ENCODE results near the gene CHD6. TPM values are rescaled to one million over a fixed set of nuclear protein-coding genes. Genes with fewer than 3 reads are reported as not detected.

The CHD6 gene
- total and polyA plus RNA-seq, 2 of the 13 experiments (the other 11 are each of a cell fraction or from before 2014, with no cell fraction given), result 14.4 to 52.0 TPM

DNA sequence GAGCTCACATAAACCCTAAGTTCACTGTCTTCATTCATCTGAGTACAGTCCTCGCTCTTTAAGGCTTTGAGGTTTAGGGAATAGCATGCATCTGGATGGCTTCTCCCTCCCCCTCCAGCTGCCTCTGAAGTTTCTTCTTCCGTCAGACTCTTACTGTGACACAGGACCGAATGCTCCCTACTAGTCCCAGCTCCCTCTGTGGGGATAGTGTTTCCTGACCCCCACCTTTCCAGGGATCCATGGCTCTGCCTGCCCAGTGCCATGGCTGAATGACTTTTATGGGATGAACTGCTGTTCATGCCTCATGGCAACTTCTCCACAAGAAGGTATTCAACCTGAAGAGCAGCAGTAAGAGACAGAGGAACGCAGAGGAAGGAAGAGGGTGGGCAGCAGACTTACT lies 171.7 kb downstream of the CHD6 start:
- FAIRE-seq, result no peak

GRCh38 chr20:41444821-41445220 lies 173.4 kb downstream of the CHD6 start:
- in situ Hi-C loops (cut with HindIII; ENCODE audit: extremely low pct_ligation_motif_present, low pct_unique_long_range_greater_than_20kb) (no loop called here), intact Hi-C loops (cut with micrococcal nuclease; ENCODE audit: unreplicated experiment) (no loop called here)
- Histone ChIP-seq H2AFZ (ENCODE audit: low read length) (no peak overlapping the region), H3K9me3 (ENCODE audit: low read length) (no peaks in the 10 kb centered on the region), H3K4me1 (ENCODE audit: insufficient read depth, low read length) (no peaks in the 10 kb centered on the region), H3K4me3 (replicated peaks in 1 of 3; ENCODE audit: insufficient read depth in 1 of 3, low read depth in 2 of 3, low read length in 3 of 3) (no peak overlapping the region), H3K9ac (ENCODE audit: insufficient read depth, low read depth, low read length) (no peak overlapping the region), H3K27me3 (ENCODE audit: control insufficient read depth in 1 of 2, insufficient read depth in 2 of 2, low read length in 2 of 2) (no peaks in the 10 kb centered on the region), H3K79me2 (ENCODE audit: insufficient read depth, low read length) (no peaks in the 10 kb centered on the region), H3K36me3 (replicated peaks in 1 of 2; ENCODE audit: control insufficient read depth in 1 of 2, insufficient read depth in 2 of 2, low read length in 2 of 2) (peaks cover 34 to 79% of the 10 kb centered on the region in 2 experiments), H4K20me1 (ENCODE audit: insufficient read depth, low read length) (no peaks in the 10 kb centered on the region), H3K27ac (ENCODE audit: extremely low read length, insufficient read depth, low read length) (no peak overlapping the region), H3K4me2 (ENCODE audit: low read depth, low read length) (no peak overlapping the region)
- BruUV-seq (replicated peaks), result no TSS peak
- ChIA-PET POLR2A (no interaction called here), CTCF (ENCODE audit: low intra/inter-chr PET ratio, low total read pairs) (no interaction called here)
- no peak for DNase-seq (ENCODE audit: low spot score)
- no peak for FAIRE-seq
- ATAC-seq, result no peak
- no peak for TF ChIP-seq SRSF9 (IDR thresholded peaks at IDR 0.05; ENCODE audit: borderline replicate concordance, insufficient read depth, low read depth, low read length, poor library complexity, severe bottlenecking)
- TF ChIP-seq DR1 (CRISPR knock-in tag; IDR thresholded peaks at IDR 0.05), result no peak
- no peak for TF ChIP-seq BCLAF1 (IDR thresholded peaks at IDR 0.05)
- no peak for TF ChIP-seq FIP1L1 (IDR thresholded peaks at IDR 0.05; ENCODE audit: borderline replicate concordance, insufficient read depth, low read depth, low read length)
- no peak for TF ChIP-seq ZNF672 (CRISPR knock-in tag; IDR thresholded peaks at IDR 0.05)
- no peak for TF ChIP-seq ZNF326 (CRISPR knock-in tag; IDR thresholded peaks at IDR 0.05; ENCODE audit: borderline replicate concordance)

More for the DNA sequence above, 171.7 kb downstream of the CHD6 start:
- Histone ChIP-seq H3K79me2 (ENCODE audit: insufficient read depth, low read length) (no peaks in the 10 kb centered on the region), H3K9ac (ENCODE audit: insufficient read depth, low read depth, low read length) (no peak overlapping the region), H3K27me3 (ENCODE audit: control insufficient read depth in 1 of 2, insufficient read depth in 2 of 2, low read length in 2 of 2) (no peaks in the 10 kb centered on the region), H3K4me3 (replicated peaks in 1 of 3; ENCODE audit: insufficient read depth in 1 of 3, low read depth in 2 of 3, low read length in 3 of 3) (no peak overlapping the region), H4K20me1 (ENCODE audit: insufficient read depth, low read length) (no peaks in the 10 kb centered on the region), H3K4me1 (ENCODE audit: insufficient read depth, low read length) (no peaks in the 10 kb centered on the region), H3K36me3 (replicated peaks in 1 of 2; ENCODE audit: control insufficient read depth in 1 of 2, insufficient read depth in 2 of 2, low read length in 2 of 2) (peaks cover 37 to 78% of the 10 kb centered on the region in 2 experiments), H3K27ac (ENCODE audit: extremely low read length, insufficient read depth, low read length) (no peak overlapping the region), H3K9me3 (ENCODE audit: low read length) (no peaks in the 10 kb centered on the region), H2AFZ (ENCODE audit: low read length) (no peak overlapping the region), H3K4me2 (ENCODE audit: low read depth, low read length) (no peak overlapping the region)
- CTCF ChIA-PET (ENCODE audit: low intra/inter-chr PET ratio, low total read pairs), result no interaction called here
- intact Hi-C loops (cut with micrococcal nuclease; ENCODE audit: unreplicated experiment), result no loop called here
- POLR2A ChIA-PET, result no interaction called here
- 98% methylated on average over 4 of the region's 4 CpGs for WGBS (ENCODE audit: low lambda C conversion rate)
- TF ChIP-seq NCOR1 (IDR thresholded peaks at IDR 0.05; ENCODE audit: borderline replicate concordance, low read length) (no peak), RBM22 (optimal IDR thresholded peaks at IDR 0.05; ENCODE audit: low read length) (peak; percentile 30)
- TF ChIP-seq, protein P1, sequence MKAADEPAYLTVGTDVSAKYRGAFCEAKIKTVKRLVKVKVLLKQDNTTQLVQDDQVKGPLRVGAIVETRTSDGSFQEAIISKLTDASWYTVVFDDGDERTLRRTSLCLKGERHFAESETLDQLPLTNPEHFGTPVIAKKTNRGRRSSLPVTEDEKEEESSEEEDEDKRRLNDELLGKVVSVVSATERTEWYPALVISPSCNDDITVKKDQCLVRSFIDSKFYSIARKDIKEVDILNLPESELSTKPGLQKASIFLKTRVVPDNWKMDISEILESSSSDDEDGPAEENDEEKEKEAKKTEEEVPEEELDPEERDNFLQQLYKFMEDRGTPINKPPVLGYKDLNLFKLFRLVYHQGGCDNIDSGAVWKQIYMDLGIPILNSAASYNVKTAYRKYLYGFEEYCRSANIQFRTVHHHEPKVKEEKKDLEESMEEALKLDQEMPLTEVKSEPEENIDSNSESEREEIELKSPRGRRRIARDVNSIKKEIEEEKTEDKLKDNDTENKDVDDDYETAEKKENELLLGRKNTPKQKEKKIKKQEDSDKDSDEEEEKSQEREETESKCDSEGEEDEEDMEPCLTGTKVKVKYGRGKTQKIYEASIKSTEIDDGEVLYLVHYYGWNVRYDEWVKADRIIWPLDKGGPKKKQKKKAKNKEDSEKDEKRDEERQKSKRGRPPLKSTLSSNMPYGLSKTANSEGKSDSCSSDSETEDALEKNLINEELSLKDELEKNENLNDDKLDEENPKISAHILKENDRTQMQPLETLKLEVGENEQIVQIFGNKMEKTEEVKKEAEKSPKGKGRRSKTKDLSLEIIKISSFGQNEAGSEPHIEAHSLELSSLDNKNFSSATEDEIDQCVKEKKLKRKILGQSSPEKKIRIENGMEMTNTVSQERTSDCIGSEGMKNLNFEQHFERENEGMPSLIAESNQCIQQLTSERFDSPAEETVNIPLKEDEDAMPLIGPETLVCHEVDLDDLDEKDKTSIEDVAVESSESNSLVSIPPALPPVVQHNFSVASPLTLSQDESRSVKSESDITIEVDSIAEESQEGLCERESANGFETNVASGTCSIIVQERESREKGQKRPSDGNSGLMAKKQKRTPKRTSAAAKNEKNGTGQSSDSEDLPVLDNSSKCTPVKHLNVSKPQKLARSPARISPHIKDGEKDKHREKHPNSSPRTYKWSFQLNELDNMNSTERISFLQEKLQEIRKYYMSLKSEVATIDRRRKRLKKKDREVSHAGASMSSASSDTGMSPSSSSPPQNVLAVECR (CRISPR knock-in tag; IDR thresholded peaks at IDR 0.05; ENCODE audit: borderline replicate concordance), result no peak
- no peak for ATAC-seq
- BruUV-seq (replicated peaks), result no TSS peak
- in situ Hi-C loops (cut with HindIII; ENCODE audit: extremely low pct_ligation_motif_present, low pct_unique_long_range_greater_than_20kb), result no loop called here
- no peak for DNase-seq (ENCODE audit: low spot score)

Measured in HepG2 (cell line).